Heart left ventricle (tissue), 16 donors: Measurements from ENCODE around the gene PCDHGC4. TPM values are rescaled to one million over a fixed set of nuclear protein-coding genes. Genes with fewer than 3 reads are reported as not detected.
A peak's percentile ranks its signal among the peaks of the same experiment; 100 is the strongest.

ENCODE experiments used
- ATAC-seq, 4 donors: fragments of 200-7000 bp; cut with Tn5 transposase; one replicate each; pipeline ENCODE4 v1.9.1; 2020 to 2022; ENCODE audit warnings: moderate library complexity in 4 of 4, mild to moderate bottlenecking in 3 of 4, moderate number of reproducible peaks in 1 of 4
- DNase-seq, 5 donors: peaks; one replicate each; pipeline ENCODE4 v3.0.0-alpha.2; 2020
- H3K27ac ChIP-seq, 12 donors: fragments of 200-600 bp; sonication (generic) in 4 of 12; one replicate each; pipeline versions ENCODE4 v1.5.0 to v1.8.0; 2016 to 2022; ENCODE audit warnings: mild to moderate bottlenecking in 2 of 12
- H3K27me3 ChIP-seq, 9 donors: fragments of 200-600 bp; sonication (generic) in 2 of 9; one replicate each; pipeline versions ENCODE4 v1.5.1 to v1.8.0; 2016 to 2022; ENCODE audit warnings: mild to moderate bottlenecking in 3 of 9
- H3K36me3 ChIP-seq, 9 donors: fragments of 200-600 bp; sonication (generic) in 2 of 9; one replicate each; pipeline versions ENCODE4 v1.5.0 to v1.8.0; 2018 to 2022; ENCODE audit warnings: mild to moderate bottlenecking in 2 of 9
- H3K4me1 ChIP-seq, 12 donors: fragments of 200-600 bp; sonication (generic) in 4 of 12; one replicate each; pipeline versions ENCODE4 v1.5.0 to v1.8.0; 2016 to 2022; ENCODE audit warnings: mild to moderate bottlenecking in 3 of 12
- H3K4me3 ChIP-seq, 12 donors: fragments of 200-600 bp; sonication (generic) in 4 of 12; one replicate each; pipeline versions ENCODE4 v1.5.0 to v1.8.0; 2017 to 2022; ENCODE audit warnings: mild to moderate bottlenecking in 9 of 12, moderate library complexity in 4 of 12
- H3K9me3 ChIP-seq, 12 donors: fragments of 200-600 bp; sonication (generic) in 4 of 12; one replicate each; pipeline versions ENCODE4 v1.5.0 to v1.8.0; 2016 to 2022; ENCODE audit warnings: mild to moderate bottlenecking in 1 of 12
- POLR2A ChIP-seq, 2 donors: fragments of 450-650 bp; IDR thresholded peaks; one replicate each; pipeline ENCODE4 v1.6.1; 2017; ENCODE audit warnings: antibody characterized with exemption in 2 of 2, mild to moderate bottlenecking in 2 of 2, moderate library complexity in 2 of 2
- WGBS, 4 donors: extraction: QIAGEN DNeasy Blood & Tissue Kit in 2 of 4; methylation state at CpG; one replicate each; pipeline versions ENCODE4 v1.1.5 to v1.1.7; 2013 to 2018; 5-methylcytosine and 5-hydroxymethylcytosine counted together
- intact Hi-C, 10 donors: fragments of 100-400 bp; cut with DNase I; formaldehyde crosslinking; loops; one replicate each; pipeline versions ENCODE4 v1.11.1 to v1.14.2; 2022
- polyA plus RNA-seq, 2 donors: library from polyadenylated mRNA; stranded (reverse); fragments of 200-250 nt; gene quantifications; one replicate each; pipeline ENCODE4 v1.2.3, GENCODE V29; 2013
- total RNA-seq, 9 donors: library from RNA; depleted of rRNA in 2 of 9; stranded (reverse); fragments of >200 nt in 2 of 9; fragmentation: NEBNext Ultra II Directional in 3 of 9; extraction: Animal tissue kit (Norgen Biotek cat#: 25700) in 3 of 9; gene quantifications; one replicate each; pipeline versions ENCODE4 v1.1.0 to v1.2.4, GENCODE V29; 2016 to 2023
- TF ChIP-seq, protein P1 (sequence below), 12 donors: fragments of 200-600 bp; sonication (generic) in 4 of 12; IDR thresholded peaks; one replicate each; pipeline versions ENCODE4 v1.5.0 to v1.8.0; 2018 to 2022; ENCODE audit warnings: antibody characterized with exemption in 12 of 12, mild to moderate bottlenecking in 5 of 12
- donor health status: ischemic (EF 13 %, LVEDD 7.1; RV severe dilation, severe dysfunction).
- donor health status: healthy with polysubstance abuse.
- donor health status: DM: no; HTN: yes; CAD: no.
- donor health status: DM: no; HTN: no; CAD: no.
- donor health status: ischemic (EF 25% LVEDD 6.9; RV normal size, moderate dysfunction).
- donor health status: ischemic (EF 25% LVEDD 5.7; RV mildly dilated, moderate dysfunction).
- donor health status: healthy.
- donor health status: DM: yes; HTN: yes; CAD: no.
- donor health status: ischemic (EF 35%, LVEDD 5.7; RV mildly dilated, moderate dysfunction).
- donor health status: nonischemic (EF 11% LVEDD 7.7; RV severe dilation, severe dysfunction).
- donor health status: DM: yes; HTN: yes; CAD: no.
- donor health status: PGD.
- donor health status: ischemic (EF 29% LVEDD 5.4; RV normal size, mild dysfunction).
- donor health status: nonischemic (EF 23%, LVEDD 6.1; RV moderate dilation, normal function).

PCDHGC4 gene
- total and polyA plus RNA-seq, 11 donors = 0.39 to 10.4 (median 2.9) TPM

GRCh38 chr5:141508440-141508797 is 23.6 kb downstream of the PCDHGC4 start:
- peaks cover 8 to 61% (median 45%) of the 10 kb centered on the region in 12 donors for H3K4me1 ChIP-seq
- intact Hi-C loops = no loop called here
- no peak for TF ChIP-seq POLR2A (IDR thresholded peaks at IDR 0.05)
- TF ChIP-seq, protein P1, sequence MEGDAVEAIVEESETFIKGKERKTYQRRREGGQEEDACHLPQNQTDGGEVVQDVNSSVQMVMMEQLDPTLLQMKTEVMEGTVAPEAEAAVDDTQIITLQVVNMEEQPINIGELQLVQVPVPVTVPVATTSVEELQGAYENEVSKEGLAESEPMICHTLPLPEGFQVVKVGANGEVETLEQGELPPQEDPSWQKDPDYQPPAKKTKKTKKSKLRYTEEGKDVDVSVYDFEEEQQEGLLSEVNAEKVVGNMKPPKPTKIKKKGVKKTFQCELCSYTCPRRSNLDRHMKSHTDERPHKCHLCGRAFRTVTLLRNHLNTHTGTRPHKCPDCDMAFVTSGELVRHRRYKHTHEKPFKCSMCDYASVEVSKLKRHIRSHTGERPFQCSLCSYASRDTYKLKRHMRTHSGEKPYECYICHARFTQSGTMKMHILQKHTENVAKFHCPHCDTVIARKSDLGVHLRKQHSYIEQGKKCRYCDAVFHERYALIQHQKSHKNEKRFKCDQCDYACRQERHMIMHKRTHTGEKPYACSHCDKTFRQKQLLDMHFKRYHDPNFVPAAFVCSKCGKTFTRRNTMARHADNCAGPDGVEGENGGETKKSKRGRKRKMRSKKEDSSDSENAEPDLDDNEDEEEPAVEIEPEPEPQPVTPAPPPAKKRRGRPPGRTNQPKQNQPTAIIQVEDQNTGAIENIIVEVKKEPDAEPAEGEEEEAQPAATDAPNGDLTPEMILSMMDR (IDR thresholded peaks at IDR 0.05) = no peak

GRCh38 chr5:141508798-141509611 is 24.2 kb downstream of the PCDHGC4 start:
- H3K4me1 ChIP-seq = peaks cover 8 to 66% (median 48%) of the 10 kb centered on the region in 12 donors
- ATAC-seq = peak; percentile 15 to 63 (median 57)
- intact Hi-C loops = no loop called here

More at GRCh38 chr5:141508440-141508797, 23.6 kb downstream of the PCDHGC4 start:
- DNase-seq (no peak), ATAC-seq (peak in 2 of 4 donors; percentile 11 to 18)
- no peaks in the 10 kb centered on the region for H3K9me3 ChIP-seq
- H3K27ac ChIP-seq = peak overlapping the region; percentile 65 to 92 (median 80)
- peaks cover 0 to 60% (median 27%) of the 10 kb centered on the region in 9 donors for H3K36me3 ChIP-seq
- H3K27me3 ChIP-seq = no peaks in the 10 kb centered on the region
- 29 to 55% (median 43%) methylated on average over 9 of the region's 9 CpGs for WGBS, 4 donors
- H3K4me3 ChIP-seq = peak overlapping the region in 8 of 12 donors; percentile 27 to 45 (median 31)

DNA sequence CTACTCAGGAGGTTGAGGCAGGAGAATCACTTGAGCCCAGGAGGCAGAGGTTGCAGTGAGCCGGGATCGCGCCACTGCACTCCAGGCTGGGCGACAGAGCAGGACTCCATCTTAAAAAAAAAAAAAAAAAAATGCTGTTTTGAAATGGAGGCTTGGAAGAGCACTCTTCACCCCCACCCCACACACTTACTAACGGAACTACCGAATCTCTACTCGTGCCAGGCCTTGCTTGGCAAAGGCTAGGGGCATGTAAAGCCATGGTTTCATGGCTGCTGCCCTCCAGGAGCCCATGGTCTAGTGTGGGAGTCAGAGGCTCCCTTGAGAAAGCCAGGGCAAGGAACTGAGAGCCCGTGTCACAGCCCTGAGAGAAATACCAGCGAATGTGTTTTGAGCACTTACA is 25.3 kb downstream of the PCDHGC4 start:
- intact Hi-C loops = loop anchor here in 6 of 10 donors (5.0 kb wide), 3 partner anchors 33 to 88 kb away; partner anchors contain the start of genes PCDHGC3 (in 5 of the 6) and PCDHGA11 (in 1 of the 6)
- peaks cover 18 to 78% (median 60%) of the 10 kb centered on the region in 12 donors for H3K4me1 ChIP-seq

More at GRCh38 chr5:141508798-141509611, 24.2 kb downstream of the PCDHGC4 start:
- no peaks in the 10 kb centered on the region for H3K9me3 ChIP-seq
- peak in 4 of 5 donors; percentile 58 to 79 (median 76) for DNase-seq
- H3K27me3 ChIP-seq = no peaks in the 10 kb centered on the region
- peak overlapping the region; percentile 65 to 92 (median 80) for H3K27ac ChIP-seq
- peak overlapping the region in 9 of 12 donors; percentile 10 to 45 (median 30) for H3K4me3 ChIP-seq
- TF ChIP-seq, protein P1 (IDR thresholded peaks at IDR 0.05) = no peak
- peak in 1 of 2 donors; percentile 17 for TF ChIP-seq POLR2A (IDR thresholded peaks at IDR 0.05)
- peaks cover 0 to 56% (median 23%) of the 10 kb centered on the region in 9 donors for H3K36me3 ChIP-seq
- WGBS, 4 donors = 37 to 48% (median 46%) methylated on average over 20 to 23 of the region's 23 CpGs

More for the DNA sequence above, 25.3 kb downstream of the PCDHGC4 start:
- ATAC-seq (no peak), DNase-seq (no peak)
- Histone ChIP-seq H3K9me3 (no peaks in the 10 kb centered on the region), H3K27ac (peak overlapping the region in 9 of 12 donors; percentile 2 to 92 (median 84)), H3K4me3 (no peak overlapping the region), H3K36me3 (peaks cover 0 to 49% (median 29%) of the 10 kb centered on the region in 9 donors), H3K27me3 (no peaks in the 10 kb centered on the region)
- no peak for TF ChIP-seq POLR2A (IDR thresholded peaks at IDR 0.05)
- TF ChIP-seq, protein P1 (IDR thresholded peaks at IDR 0.05) = no peak
- WGBS, 4 donors = 79 to 91% (median 88%) methylated on average over 9 of the region's 9 CpGs
